GM19463 (cell line): ENCODE data around the gene ALCAM.

Source experiments
- ATAC-seq: cut with Tn5 transposase; IDR thresholded peaks from one replicate; pipeline ENCODE4 v1.9.1; 2021; ENCODE audit warnings: mild to moderate bottlenecking, moderate library complexity; ENCODE audit not compliant: unreplicated experiment

Gene ALCAM

GRCh38 chr3:105616374-105617121 lies 249.8 kb downstream of the ALCAM start:
- no peak for ATAC-seq

GRCh38 chr3:105618556-105618955 lies 251.8 kb downstream of the ALCAM start:
- no peak for ATAC-seq

DNA sequence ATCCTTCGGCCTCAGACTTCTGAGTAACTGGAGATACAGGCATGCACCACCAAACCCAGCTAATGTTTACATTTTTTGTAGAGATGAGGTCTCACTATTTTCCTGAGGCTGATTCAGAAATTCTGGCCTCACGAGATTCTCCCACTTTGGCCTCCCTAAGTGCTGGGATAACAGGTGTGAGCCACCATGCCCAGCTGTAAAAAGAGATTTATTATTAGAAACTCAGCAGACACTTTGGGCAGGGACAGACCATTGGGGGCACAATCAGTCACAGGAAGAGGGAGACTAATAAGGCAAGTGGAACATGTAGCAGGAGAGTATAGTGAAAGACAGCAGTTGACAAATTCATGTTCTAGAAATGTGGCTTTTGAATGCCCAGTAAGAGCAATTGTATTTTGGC lies 252.9 kb downstream of the ALCAM start:
- no peak for ATAC-seq

DNA sequence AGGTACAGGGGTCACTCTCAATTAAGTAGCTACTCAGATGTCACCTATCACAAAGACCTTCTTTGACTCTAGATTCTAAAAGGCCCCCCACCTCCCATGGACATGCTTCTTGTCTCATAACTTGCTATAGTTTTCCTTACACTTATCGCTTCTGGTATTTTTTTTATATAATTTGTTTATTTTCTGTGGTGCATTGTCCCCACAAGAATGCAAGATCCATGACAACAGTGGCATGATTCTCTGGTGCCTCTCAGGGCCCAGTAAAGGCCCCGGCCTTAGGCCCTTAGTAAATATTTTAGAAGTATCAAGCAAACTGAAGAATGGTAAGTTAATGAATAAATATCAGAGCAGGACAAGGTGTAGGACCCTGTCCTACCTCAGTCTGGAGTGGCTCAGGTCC lies 253.5 kb downstream of the ALCAM start:
- no peak for ATAC-seq

GRCh38 chr3:105622169-105622568 lies 255.5 kb downstream of the ALCAM start:
- ATAC-seq: no peak
